ENCODE measurements around the gene HOATZ. TPM values are rescaled to one million over a fixed set of nuclear protein-coding genes. Genes with fewer than 3 reads are reported as not detected.

The HOATZ gene
- polyA plus RNA-seq, 1 experiment: 0.31 TPM

GRCh38 chr11:111557425-111558111 lies 43.0 kb downstream of the HOATZ start:
- Histone ChIP-seq H3K27me3 (ENCODE audit: control insufficient read depth, insufficient read depth, low read length) (no peaks in the 10 kb centered on the region), H3K27ac (ENCODE audit: low read depth, low read length) (peak overlapping the region; percentile 99), H3K4me3 (ENCODE audit: low read depth, low read length) (no peak overlapping the region), H3K9me3 (ENCODE audit: control insufficient read depth, insufficient read depth, low read length) (peaks cover 3% of the 10 kb centered on the region; the same call in 1 of the 2 replicates)
- DNase-seq (ENCODE audit: low read depth, low spot score): peak; percentile 95
- ChIA-PET CTCF (interaction anchor here (0.7 to 2.0 kb wide), 6 partner anchors 47 to 294 kb away, joined by 3 to 9 read pairs (median 4); no protein-coding TSS in a partner anchor), POLR2A (interaction anchor here (1.8 kb wide), 2 partner anchors 9 to 17 kb away, joined by 7 to 16 read pairs; partner anchors contain the start of gene LAYN)
- peak; percentile 27 for TF ChIP-seq CTCF (IDR thresholded peaks at IDR 0.05; ENCODE audit: low read depth, low read length)

GRCh38 chr11:111559800-111560464 lies 45.4 kb downstream of the HOATZ start:
- no peak overlapping the region for H3K27ac ChIP-seq (ENCODE audit: low read depth, low read length)
- CTCF ChIA-PET: interaction anchor here (0.6 to 4.2 kb wide), 3 partner anchors 22 to 282 kb away, joined by 3 to 20 read pairs (median 3); no protein-coding TSS in a partner anchor
- H3K9me3 ChIP-seq (ENCODE audit: control insufficient read depth, insufficient read depth, low read length): peaks cover 3% of the 10 kb centered on the region; the same call in 1 of the 2 replicates
- no peaks in the 10 kb centered on the region for H3K27me3 ChIP-seq (ENCODE audit: control insufficient read depth, insufficient read depth, low read length)
- POLR2A ChIA-PET: no interaction called here
- TF ChIP-seq CTCF (IDR thresholded peaks at IDR 0.05; ENCODE audit: low read depth, low read length): no peak
- H3K4me3 ChIP-seq (ENCODE audit: low read depth, low read length): no peak overlapping the region
- DNase-seq (ENCODE audit: low read depth, low spot score): no peak

GRCh38 chr11:111560800-111561199 lies 46.2 kb downstream of the HOATZ start:
- TF ChIP-seq CTCF (IDR thresholded peaks at IDR 0.05; ENCODE audit: low read depth, low read length): no peak
- ChIA-PET CTCF (interaction anchor here (1.0 to 4.2 kb wide), 4 partner anchors 43 to 281 kb away, joined by 3 to 20 read pairs (median 7); no protein-coding TSS in a partner anchor), POLR2A (no interaction called here)
- Histone ChIP-seq H3K9me3 (ENCODE audit: control insufficient read depth, insufficient read depth, low read length) (peaks cover 3% of the 10 kb centered on the region; the same call in 1 of the 2 replicates), H3K27me3 (ENCODE audit: control insufficient read depth, insufficient read depth, low read length) (no peaks in the 10 kb centered on the region), H3K27ac (ENCODE audit: low read depth, low read length) (peak overlapping the region; percentile 54), H3K4me3 (ENCODE audit: low read depth, low read length) (no peak overlapping the region)
- DNase-seq (ENCODE audit: low read depth, low spot score): no peak

GRCh38 chr11:111561306-111561705 lies 46.7 kb downstream of the HOATZ start:
- POLR2A ChIA-PET: interaction anchor here (0.5 to 1.1 kb wide), 2 partner anchors 20 to 168 kb away, joined by 3 to 4 read pairs; no protein-coding TSS in a partner anchor
- CTCF ChIA-PET: interaction anchor here (1.1 to 4.2 kb wide), 5 partner anchors 43 to 215 kb away, joined by 3 to 20 read pairs (median 4); no protein-coding TSS in a partner anchor
- no peak for TF ChIP-seq CTCF (IDR thresholded peaks at IDR 0.05; ENCODE audit: low read depth, low read length)

More at GRCh38 chr11:111561306-111561705, 46.7 kb downstream of the HOATZ start:
- Histone ChIP-seq H3K4me3 (ENCODE audit: low read depth, low read length) (no peak overlapping the region), H3K9me3 (ENCODE audit: control insufficient read depth, insufficient read depth, low read length) (peaks cover under 1% of the 10 kb centered on the region; the same call in 1 of the 2 replicates), H3K27me3 (ENCODE audit: control insufficient read depth, insufficient read depth, low read length) (no peaks in the 10 kb centered on the region), H3K27ac (ENCODE audit: low read depth, low read length) (peak overlapping the region; percentile 59)
- no peak for DNase-seq (ENCODE audit: low read depth, low spot score)
